Mononuclear cell (primary cell): ENCODE results near the gene CFAP210. TPM values are rescaled to one million over a fixed set of nuclear protein-coding genes. Genes with fewer than 3 reads are reported as not detected.

Experiments used
- H3K27me3 ChIP-seq: 2 replicates; pipeline ENCODE4 v1.6.0; 2011; ENCODE audit warnings: low read length, control low read depth; ENCODE audit not compliant: insufficient read depth
- H3K4me1 ChIP-seq: 2 replicates; pipeline ENCODE4 v1.5.1; 2011; ENCODE audit warnings: mild to moderate bottlenecking, low read length, control low read depth; ENCODE audit not compliant: insufficient read depth
- H3K4me3 ChIP-seq: 2 replicates; pipeline ENCODE4 v1.5.1; 2011; ENCODE audit warnings: mild to moderate bottlenecking, low read length, moderate library complexity
- H3K9me3 ChIP-seq: 2 replicates; pipeline ENCODE4 v1.5.1; 2011; ENCODE audit warnings: low read depth, mild to moderate bottlenecking, control low read depth, low read length
- total RNA-seq: library from RNA; depleted of rRNA; stranded (reverse); fragments of >200 nt; gene quantifications from one replicate; pipeline ENCODE4 v1.2.3, GENCODE V29; 2012

The CFAP210 gene
- total RNA-seq, 1 donor: 0.10 TPM

- Histone ChIP-seq H3K9me3 (no peaks in the 10 kb centered on the region), H3K4me3 (no peak overlapping the region), H3K4me1 (no peaks in the 10 kb centered on the region), H3K27me3 (peaks cover 7% of the 10 kb centered on the region)
Measured at GRCh38 chr2:169670937-169671336, 23.3 kb downstream of the CFAP210 start.

- H3K4me1 ChIP-seq: no peaks in the 10 kb centered on the region
Measured at GRCh38 chr2:169670215-169670651, 24.0 kb downstream of the CFAP210 start.

GRCh38 chr2:169667583-169667982, 26.6 kb downstream of the CFAP210 start:
- Histone ChIP-seq H3K4me1 (no peaks in the 10 kb centered on the region), H3K4me3 (no peak overlapping the region), H3K9me3 (no peaks in the 10 kb centered on the region), H3K27me3 (peaks cover 4% of the 10 kb centered on the region)

More at GRCh38 chr2:169670215-169670651, 24.0 kb downstream of the CFAP210 start:
- no peaks in the 10 kb centered on the region for H3K9me3 ChIP-seq
- H3K27me3 ChIP-seq: peaks cover 7% of the 10 kb centered on the region
- H3K4me3 ChIP-seq: no peak overlapping the region

GRCh38 chr2:169664978-169665930, 29.0 kb downstream of the CFAP210 start:
- Histone ChIP-seq H3K4me3 (no peak overlapping the region), H3K4me1 (no peaks in the 10 kb centered on the region), H3K9me3 (no peaks in the 10 kb centered on the region), H3K27me3 (no peaks in the 10 kb centered on the region)

- Histone ChIP-seq H3K4me1 (no peaks in the 10 kb centered on the region), H3K4me3 (no peak overlapping the region), H3K9me3 (no peaks in the 10 kb centered on the region), H3K27me3 (no peaks in the 10 kb centered on the region)
Measured at GRCh38 chr2:169664600-169664977, 29.6 kb downstream of the CFAP210 start.

- Histone ChIP-seq H3K9me3 (no peaks in the 10 kb centered on the region), H3K4me1 (peaks cover 5% of the 10 kb centered on the region), H3K4me3 (no peak overlapping the region), H3K27me3 (no peaks in the 10 kb centered on the region)
Measured at GRCh38 chr2:169663247-169663646, 31.0 kb downstream of the CFAP210 start.

GRCh38 chr2:169662744-169663143, 31.5 kb downstream of the CFAP210 start:
- Histone ChIP-seq H3K4me1 (peaks cover 5% of the 10 kb centered on the region), H3K27me3 (no peaks in the 10 kb centered on the region), H3K4me3 (no peak overlapping the region), H3K9me3 (no peaks in the 10 kb centered on the region)

GRCh38 chr2:169661265-169661664, 32.9 kb downstream of the CFAP210 start:
- Histone ChIP-seq H3K27me3 (no peaks in the 10 kb centered on the region), H3K4me3 (no peak overlapping the region), H3K9me3 (no peaks in the 10 kb centered on the region), H3K4me1 (peaks cover 5% of the 10 kb centered on the region)

- no peaks in the 10 kb centered on the region for H3K9me3 ChIP-seq
- peaks cover 5% of the 10 kb centered on the region for H3K4me1 ChIP-seq
- H3K4me3 ChIP-seq: no peak overlapping the region
- H3K27me3 ChIP-seq: no peaks in the 10 kb centered on the region
Measured at GRCh38 chr2:169659320-169659719, 34.9 kb downstream of the CFAP210 start.

- peaks cover 5% of the 10 kb centered on the region for H3K4me1 ChIP-seq
- H3K9me3 ChIP-seq: no peaks in the 10 kb centered on the region
- H3K4me3 ChIP-seq: no peak overlapping the region
- H3K27me3 ChIP-seq: no peaks in the 10 kb centered on the region
Measured at GRCh38 chr2:169658877-169659276, 35.3 kb downstream of the CFAP210 start.

GRCh38 chr2:169656164-169656563, 38.0 kb downstream of the CFAP210 start:
- no peaks in the 10 kb centered on the region for H3K9me3 ChIP-seq
- H3K4me3 ChIP-seq: no peak overlapping the region
- peaks cover 5% of the 10 kb centered on the region for H3K4me1 ChIP-seq
- no peaks in the 10 kb centered on the region for H3K27me3 ChIP-seq

- Histone ChIP-seq H3K4me3 (no peak overlapping the region), H3K27me3 (no peaks in the 10 kb centered on the region), H3K4me1 (no peaks in the 10 kb centered on the region), H3K9me3 (no peaks in the 10 kb centered on the region)
Measured at GRCh38 chr2:169653636-169654035, 40.6 kb downstream of the CFAP210 start.

- no peaks in the 10 kb centered on the region for H3K9me3 ChIP-seq
Measured at GRCh38 chr2:169649278-169649677, 44.9 kb downstream of the CFAP210 start.

GRCh38 chr2:169647496-169647895, 46.7 kb downstream of the CFAP210 start:
- H3K27me3 ChIP-seq: no peaks in the 10 kb centered on the region
- no peaks in the 10 kb centered on the region for H3K9me3 ChIP-seq
- no peak overlapping the region for H3K4me3 ChIP-seq

More at GRCh38 chr2:169649278-169649677, 44.9 kb downstream of the CFAP210 start:
- Histone ChIP-seq H3K27me3 (no peaks in the 10 kb centered on the region), H3K4me1 (no peaks in the 10 kb centered on the region), H3K4me3 (no peak overlapping the region)

GRCh38 chr2:169644173-169644572, 50.0 kb downstream of the CFAP210 start:
- H3K27me3 ChIP-seq: no peaks in the 10 kb centered on the region
- no peaks in the 10 kb centered on the region for H3K9me3 ChIP-seq
- H3K4me1 ChIP-seq: no peaks in the 10 kb centered on the region
- no peak overlapping the region for H3K4me3 ChIP-seq

More at GRCh38 chr2:169647496-169647895, 46.7 kb downstream of the CFAP210 start:
- no peaks in the 10 kb centered on the region for H3K4me1 ChIP-seq

- Histone ChIP-seq H3K27me3 (no peaks in the 10 kb centered on the region), H3K4me1 (no peaks in the 10 kb centered on the region), H3K4me3 (no peak overlapping the region), H3K9me3 (no peaks in the 10 kb centered on the region)
Measured at GRCh38 chr2:169641464-169641863, 52.7 kb downstream of the CFAP210 start.
